Karpas-422 (cell line): ENCODE measurements around the gene MRPS11. TPM values are rescaled to one million over a fixed set of nuclear protein-coding genes. Genes with fewer than 3 reads are reported as not detected.

Experiments used
- DNase-seq: peaks from one replicate; pipeline ENCODE4 v3.0.0-alpha.2; 2015
- H2AFZ ChIP-seq: fragments of 200-600 bp; sonication (generic); 2 replicates; pipeline ENCODE4 v1.6.1; 2014; ENCODE audit warnings: antibody characterized with exemption, low read length, mixed read lengths
- H3K27ac ChIP-seq: fragments of 200-600 bp; sonication (generic); 2 replicates; pipeline ENCODE4 v1.5.1; 2014; ENCODE audit warnings: mild to moderate bottlenecking, low read length, moderate library complexity
- H3K27me3 ChIP-seq: fragments of 200-600 bp; sonication (generic); 2 replicates; pipeline ENCODE4 v1.6.1; 2014; ENCODE audit warnings: low read length, mixed read lengths
- H3K36me3 ChIP-seq: fragments of 200-600 bp; sonication (generic); 2 replicates; pipeline ENCODE4 v1.6.1; 2014; ENCODE audit warnings: low read length, mixed read lengths; ENCODE audit not compliant: insufficient read depth
- H3K4me1 ChIP-seq: fragments of 200-600 bp; sonication (generic); 2 replicates; pipeline ENCODE4 v1.6.1; 2014; ENCODE audit warnings: mild to moderate bottlenecking, low read length, mixed read lengths
- H3K4me2 ChIP-seq: fragments of 200-600 bp; sonication (generic); 2 replicates; pipeline ENCODE4 v1.6.1; 2014; ENCODE audit warnings: low read length, low read depth, mild to moderate bottlenecking; ENCODE audit not compliant: poor library complexity, severe bottlenecking
- H3K4me3 ChIP-seq: fragments of 200-600 bp; sonication (generic); 2 replicates; pipeline ENCODE4 v1.5.1; 2014; ENCODE audit warnings: mild to moderate bottlenecking, antibody characterized with exemption, low read length, mixed read lengths
- H3K79me2 ChIP-seq: fragments of 200-600 bp; sonication (generic); 2 replicates; pipeline ENCODE4 v1.6.1; 2014; ENCODE audit warnings: mild to moderate bottlenecking, low read length, mixed read lengths
- H3K9ac ChIP-seq: fragments of 200-600 bp; sonication (generic); 2 replicates; pipeline ENCODE4 v1.6.0; 2014; ENCODE audit warnings: low read length
- H3K9me2 ChIP-seq: fragments of 200-600 bp; sonication (generic), shearing (Covaris generic); replicated peaks from 2 replicates; pipeline ENCODE4 v1.6.0; 2014; ENCODE audit warnings: mild to moderate bottlenecking, low read length, moderate library complexity; ENCODE audit not compliant: insufficient read depth
- H3K9me3 ChIP-seq: fragments of 300-700, 200-600 bp; sonication (generic); 2 replicates; pipeline ENCODE4 v1.6.1; 2014; ENCODE audit warnings: low read length, mixed read lengths
- H4K20me1 ChIP-seq: fragments of 200-600 bp; sonication (generic); 2 replicates; pipeline ENCODE4 v1.6.1; 2014; ENCODE audit warnings: mild to moderate bottlenecking, antibody characterized with exemption, low read length, low read depth; ENCODE audit not compliant: insufficient read depth
- total RNA-seq: library from RNA; depleted of rRNA; stranded (reverse); fragments of >200 nt; shearing (Covaris generic); gene quantifications from 2 replicates; pipeline ENCODE4 v1.2.3, GENCODE V29; 2014; ENCODE audit warnings: low replicate concordance

The MRPS11 gene
- total RNA-seq, 1 experiment from 2014 or later = 48.8 TPM

- H3K27ac ChIP-seq = no peak overlapping the region
Measured at GRCh38 chr15:88449581-88449980, 17.9 kb upstream of the MRPS11 start.

GRCh38 chr15:88450125-88450798 lies 17.2 kb upstream of the MRPS11 start:
- peak; percentile 91 for DNase-seq
- Histone ChIP-seq H3K4me1 (peaks cover 9% of the 10 kb centered on the region), H3K27ac (no peak overlapping the region), H3K27me3 (no peaks in the 10 kb centered on the region), H3K9ac (no peak overlapping the region), H3K79me2 (no peaks in the 10 kb centered on the region), H3K4me2 (no peak overlapping the region), H3K4me3 (no peak overlapping the region), H4K20me1 (no peaks in the 10 kb centered on the region), H3K9me2 (no peaks in the 10 kb centered on the region), H2AFZ (no peak overlapping the region), H3K36me3 (no peaks in the 10 kb centered on the region), H3K9me3 (no peaks in the 10 kb centered on the region)

More at GRCh38 chr15:88449581-88449980, 17.9 kb upstream of the MRPS11 start:
- H3K4me1 ChIP-seq = peaks cover 9% of the 10 kb centered on the region
- H3K9me3 ChIP-seq = no peaks in the 10 kb centered on the region
- no peak for DNase-seq
- H3K9ac ChIP-seq = no peak overlapping the region
- no peak overlapping the region for H3K4me2 ChIP-seq
- no peak overlapping the region for H2AFZ ChIP-seq
- H3K79me2 ChIP-seq = no peaks in the 10 kb centered on the region
- no peaks in the 10 kb centered on the region for H4K20me1 ChIP-seq
- no peak overlapping the region for H3K4me3 ChIP-seq
- H3K27me3 ChIP-seq = no peaks in the 10 kb centered on the region
- H3K36me3 ChIP-seq = no peaks in the 10 kb centered on the region
- H3K9me2 ChIP-seq = no peaks in the 10 kb centered on the region

GRCh38 chr15:88453651-88454050 lies 13.9 kb upstream of the MRPS11 start:
- no peak overlapping the region for H3K4me2 ChIP-seq
- no peak overlapping the region for H3K9ac ChIP-seq
- no peaks in the 10 kb centered on the region for H3K9me2 ChIP-seq
- H2AFZ ChIP-seq = no peak overlapping the region
- H3K4me3 ChIP-seq = no peak overlapping the region
- no peak overlapping the region for H3K27ac ChIP-seq
- H4K20me1 ChIP-seq = 0 out of 2 replicates have a peak, but pooled peaks cover 4% of the 10 kb centered on the region
- H3K79me2 ChIP-seq = no peaks in the 10 kb centered on the region
- H3K27me3 ChIP-seq = no peaks in the 10 kb centered on the region
- H3K9me3 ChIP-seq = no peaks in the 10 kb centered on the region
- H3K36me3 ChIP-seq = no peaks in the 10 kb centered on the region; the same call in 1 of the 2 replicates
- DNase-seq = no peak
- peaks cover 9% of the 10 kb centered on the region for H3K4me1 ChIP-seq

GRCh38 chr15:88454236-88454635 lies 13.3 kb upstream of the MRPS11 start:
- Histone ChIP-seq H3K9me3 (no peaks in the 10 kb centered on the region), H3K4me3 (no peak overlapping the region), H3K27me3 (no peaks in the 10 kb centered on the region), H3K27ac (no peak overlapping the region), H3K4me2 (no peak overlapping the region), H3K36me3 (no peaks in the 10 kb centered on the region; the same call in 1 of the 2 replicates), H2AFZ (no peak overlapping the region), H3K79me2 (no peaks in the 10 kb centered on the region), H3K9me2 (no peaks in the 10 kb centered on the region), H3K4me1 (peaks cover 8% of the 10 kb centered on the region), H3K9ac (no peak overlapping the region), H4K20me1 (0 out of 2 replicates have a peak, but pooled peaks cover 4% of the 10 kb centered on the region)
- no peak for DNase-seq

GRCh38 chr15:88454867-88455810 lies 12.4 kb upstream of the MRPS11 start:
- H4K20me1 ChIP-seq = 0 out of 2 replicates have a peak, but pooled peaks cover 4% of the 10 kb centered on the region
- H3K4me2 ChIP-seq = no peak overlapping the region
- H3K79me2 ChIP-seq = no peaks in the 10 kb centered on the region
- no peak overlapping the region for H3K4me3 ChIP-seq
- H3K36me3 ChIP-seq = peaks cover 6% of the 10 kb centered on the region; the same call in 1 of the 2 replicates
- no peak overlapping the region for H2AFZ ChIP-seq
- no peak overlapping the region for H3K9ac ChIP-seq
- H3K27ac ChIP-seq = no peak overlapping the region
- peak; percentile 87 for DNase-seq
- no peaks in the 10 kb centered on the region for H3K4me1 ChIP-seq
- H3K27me3 ChIP-seq = no peaks in the 10 kb centered on the region
- no peaks in the 10 kb centered on the region for H3K9me2 ChIP-seq
- no peaks in the 10 kb centered on the region for H3K9me3 ChIP-seq

- H4K20me1 ChIP-seq = 0 out of 2 replicates have a peak, but pooled peaks cover 4% of the 10 kb centered on the region
- no peak overlapping the region for H3K4me3 ChIP-seq
- no peaks in the 10 kb centered on the region for H3K9me3 ChIP-seq
- no peak overlapping the region for H3K4me2 ChIP-seq
- peaks cover 13% of the 10 kb centered on the region; the same call in 1 of the 2 replicates for H3K36me3 ChIP-seq
- H3K27me3 ChIP-seq = no peaks in the 10 kb centered on the region
- no peaks in the 10 kb centered on the region for H3K4me1 ChIP-seq
- DNase-seq = no peak
- H3K79me2 ChIP-seq = no peaks in the 10 kb centered on the region
- no peaks in the 10 kb centered on the region for H3K9me2 ChIP-seq
- no peak overlapping the region for H3K27ac ChIP-seq
- no peak overlapping the region for H2AFZ ChIP-seq
- no peak overlapping the region for H3K9ac ChIP-seq
Measured at GRCh38 chr15:88456733-88457132, 10.8 kb upstream of the MRPS11 start.

GRCh38 chr15:88463870-88464532 lies 3.5 kb upstream of the MRPS11 start:
- Histone ChIP-seq H4K20me1 (no peaks in the 10 kb centered on the region), H3K9me2 (no peaks in the 10 kb centered on the region), H3K27me3 (no peaks in the 10 kb centered on the region), H3K79me2 (peaks cover 42% of the 10 kb centered on the region), H3K4me2 (no peak overlapping the region), H3K4me3 (no peak overlapping the region), H3K4me1 (peaks cover 22% of the 10 kb centered on the region), H3K9me3 (no peaks in the 10 kb centered on the region), H3K27ac (no peak overlapping the region), H2AFZ (no peak overlapping the region), H3K36me3 (peaks cover 30% of the 10 kb centered on the region; the same call in 1 of the 2 replicates), H3K9ac (no peak overlapping the region)
- DNase-seq = no peak
